Astrocyte of the spinal cord (primary cell): ENCODE measurements around the gene KMT2A.
A peak's percentile ranks its signal among the peaks of the same experiment; 100 is the strongest.

Experiments
- DNase-seq: peaks from one replicate; pipeline ENCODE4 v3.0.0; 2011; ENCODE audit warnings: low read depth, low spot score
- H3K4me3 ChIP-seq: 2 replicates; pipeline ENCODE4 v1.5.1; 2011; ENCODE audit warnings: low read depth, mild to moderate bottlenecking, low read length, moderate library complexity
- in situ Hi-C: cut with HindIII; loops from 2 replicates; pipeline ENCODE4 v1.10.0; 2017; ENCODE audit warnings: low sequenced_read_pairs
- TF ChIP-seq, protein P1 (sequence below): IDR thresholded peaks from 2 replicates; pipeline ENCODE4 v1.5.1; 2012; ENCODE audit warnings: low read depth, mild to moderate bottlenecking, low read length, inconsistent platforms

KMT2A gene

DNA sequence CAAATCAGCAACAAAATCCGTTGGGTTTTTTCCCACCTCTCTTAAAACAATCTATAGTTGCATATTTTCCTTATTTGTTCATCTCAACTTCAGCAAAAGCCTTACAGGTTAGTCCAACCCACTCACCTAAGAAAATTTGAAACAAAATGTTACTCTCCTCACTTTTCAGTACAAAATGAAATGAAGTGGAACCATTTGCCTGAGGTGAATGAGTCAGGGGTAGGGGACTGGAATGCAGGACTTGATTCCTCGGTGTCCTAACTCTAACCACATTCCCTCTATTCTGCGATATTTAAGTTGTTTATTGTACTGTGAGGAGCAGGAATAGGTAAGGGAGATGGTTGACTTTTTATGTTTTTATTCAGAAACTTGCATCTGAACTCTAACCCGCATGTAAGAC lies 18.5 kb upstream of the KMT2A start:
- TF ChIP-seq, protein P1, sequence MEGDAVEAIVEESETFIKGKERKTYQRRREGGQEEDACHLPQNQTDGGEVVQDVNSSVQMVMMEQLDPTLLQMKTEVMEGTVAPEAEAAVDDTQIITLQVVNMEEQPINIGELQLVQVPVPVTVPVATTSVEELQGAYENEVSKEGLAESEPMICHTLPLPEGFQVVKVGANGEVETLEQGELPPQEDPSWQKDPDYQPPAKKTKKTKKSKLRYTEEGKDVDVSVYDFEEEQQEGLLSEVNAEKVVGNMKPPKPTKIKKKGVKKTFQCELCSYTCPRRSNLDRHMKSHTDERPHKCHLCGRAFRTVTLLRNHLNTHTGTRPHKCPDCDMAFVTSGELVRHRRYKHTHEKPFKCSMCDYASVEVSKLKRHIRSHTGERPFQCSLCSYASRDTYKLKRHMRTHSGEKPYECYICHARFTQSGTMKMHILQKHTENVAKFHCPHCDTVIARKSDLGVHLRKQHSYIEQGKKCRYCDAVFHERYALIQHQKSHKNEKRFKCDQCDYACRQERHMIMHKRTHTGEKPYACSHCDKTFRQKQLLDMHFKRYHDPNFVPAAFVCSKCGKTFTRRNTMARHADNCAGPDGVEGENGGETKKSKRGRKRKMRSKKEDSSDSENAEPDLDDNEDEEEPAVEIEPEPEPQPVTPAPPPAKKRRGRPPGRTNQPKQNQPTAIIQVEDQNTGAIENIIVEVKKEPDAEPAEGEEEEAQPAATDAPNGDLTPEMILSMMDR = no peak
- no peak overlapping the region for H3K4me3 ChIP-seq
- in situ Hi-C loops = no loop called here
- no peak for DNase-seq

DNA sequence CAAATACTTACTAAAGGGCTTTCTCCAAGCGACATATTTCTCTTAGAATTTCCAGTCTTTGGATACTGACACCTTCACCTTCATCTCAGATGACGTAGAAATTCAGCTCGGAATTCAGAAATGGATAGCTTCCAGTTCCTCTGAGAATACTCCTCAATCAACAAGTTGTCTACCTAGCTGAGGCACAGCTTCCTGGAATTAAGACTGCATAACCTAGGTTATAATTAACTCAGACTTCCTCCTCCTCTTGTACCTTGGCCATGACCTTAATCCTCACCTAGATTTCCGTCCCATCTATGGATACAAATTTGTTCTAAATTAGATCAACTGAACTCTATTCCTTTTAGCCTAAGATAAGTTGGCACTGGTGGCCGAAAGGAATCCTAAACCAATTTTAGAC lies 17.5 kb upstream of the KMT2A start:
- no peak for DNase-seq
- in situ Hi-C loops = no loop called here
- no peak overlapping the region for H3K4me3 ChIP-seq
- TF ChIP-seq, protein P1 = no peak

DNA sequence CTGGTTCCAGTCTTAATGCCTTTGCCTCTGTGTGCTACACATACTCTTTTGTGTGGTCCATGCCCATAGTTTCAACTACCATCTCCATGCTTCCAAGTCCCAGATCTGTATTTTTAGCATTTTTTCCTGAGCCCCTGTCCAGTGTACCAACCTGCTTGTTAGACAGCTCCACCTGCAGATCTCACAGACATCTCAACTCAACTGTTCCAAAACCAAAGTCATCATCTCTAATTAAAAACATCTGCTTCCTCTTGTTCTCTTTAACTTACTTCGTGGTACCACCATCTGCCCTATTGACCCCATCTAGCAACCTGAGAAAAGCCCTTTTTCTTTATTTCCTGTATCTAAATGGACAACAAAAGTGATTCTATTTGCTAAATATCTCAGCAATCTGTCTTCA lies 8.6 kb upstream of the KMT2A start:
- TF ChIP-seq, protein P1 = no peak
- in situ Hi-C loops = no loop called here
- DNase-seq = no peak

DNA sequence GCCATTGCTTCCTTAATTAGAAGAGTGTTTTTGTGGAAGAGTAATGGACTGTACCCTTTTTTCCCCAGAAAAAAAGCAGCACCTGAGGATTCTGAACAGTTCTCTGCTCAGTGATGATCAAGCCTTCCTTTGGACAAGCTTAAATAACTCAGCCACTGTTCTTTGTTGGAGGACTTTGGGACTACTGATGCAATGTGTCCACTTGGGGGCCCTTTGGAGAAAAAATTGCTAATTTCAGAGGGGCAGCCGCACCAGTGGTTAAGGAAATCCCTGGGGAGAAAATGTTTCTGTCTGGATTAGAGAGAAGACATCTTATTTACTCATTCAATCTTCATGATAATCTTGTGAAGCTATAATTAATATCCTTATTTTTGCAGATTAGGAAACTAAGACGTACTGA lies 5.3 kb upstream of the KMT2A start:
- DNase-seq = no peak
- TF ChIP-seq, protein P1 = peak; percentile 16
- in situ Hi-C loops = no loop called here
- H3K4me3 ChIP-seq = no peak overlapping the region

More for the DNA sequence above, 8.6 kb upstream of the KMT2A start:
- no peak overlapping the region for H3K4me3 ChIP-seq

DNA sequence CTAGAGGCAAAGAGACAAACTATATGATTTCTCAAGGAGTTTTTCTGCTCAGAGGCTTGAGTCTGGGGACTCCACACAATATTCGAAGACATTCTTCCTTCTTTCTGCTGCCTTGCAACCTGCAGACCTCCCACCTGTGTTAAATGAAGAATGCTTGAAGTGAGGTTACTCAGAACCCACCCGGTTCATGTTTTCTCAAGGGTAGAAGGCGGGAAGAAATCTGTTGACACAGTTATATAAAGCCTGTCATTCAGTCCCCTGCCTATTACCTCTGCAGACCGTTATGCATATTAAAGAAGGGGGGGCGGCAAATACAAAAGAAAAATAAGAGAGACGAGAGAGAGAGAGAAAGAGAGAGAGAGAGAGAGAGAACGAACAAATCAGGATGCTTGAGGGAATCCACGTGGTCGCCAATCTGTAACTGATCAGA lies 2.2 kb upstream of the KMT2A start:
- H3K4me3 ChIP-seq = peak overlapping the region; percentile 64
- in situ Hi-C loops = no loop called here
- TF ChIP-seq, protein P1 = no peak
- peak; percentile 39 for DNase-seq

DNA sequence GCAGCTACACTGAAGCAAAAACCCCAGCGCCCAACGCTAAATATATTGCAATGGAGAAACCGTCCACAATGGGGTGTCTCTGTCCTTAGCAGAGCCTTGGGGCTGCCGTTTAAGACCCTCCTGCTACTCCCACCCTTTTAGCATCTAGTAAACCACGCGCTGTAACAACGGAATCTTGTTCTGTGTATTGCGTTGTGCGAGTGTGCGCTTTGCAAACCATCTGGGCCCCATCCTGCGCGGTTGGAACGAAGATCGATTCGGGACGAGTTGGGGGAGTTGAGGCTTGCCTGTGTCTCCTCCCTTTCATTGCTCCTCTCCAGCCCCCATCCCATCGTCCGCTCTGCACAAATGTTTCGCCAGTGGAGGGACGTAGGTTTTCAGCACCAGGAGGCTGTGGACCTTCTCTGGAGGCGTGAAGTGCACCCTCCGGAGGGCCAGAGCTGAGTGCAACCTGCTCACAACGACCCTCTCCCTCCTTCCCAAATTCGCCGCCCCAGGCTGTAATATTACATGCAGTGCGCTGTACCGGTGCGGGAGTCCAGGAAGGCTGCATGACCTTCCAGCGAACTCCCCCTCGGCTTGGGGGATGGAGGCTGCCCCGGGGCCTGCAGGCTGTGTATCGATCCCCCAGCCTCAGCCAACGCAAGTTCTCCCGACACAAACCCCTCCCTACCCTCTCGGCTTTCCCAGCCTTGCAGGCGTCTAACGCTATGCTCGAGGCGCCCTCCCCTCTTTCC lies 1.6 kb upstream of the KMT2A start:
- in situ Hi-C loops = no loop called here

More for the DNA sequence above, 1.6 kb upstream of the KMT2A start:
- H3K4me3 ChIP-seq = peak overlapping the region; percentile 64
- peak; percentile 36 for DNase-seq
- TF ChIP-seq, protein P1 = no peak
